HUES64 (cell line): ENCODE data around the gene MICA.

Experiments
- H3K27ac ChIP-seq: 2 replicates; pipeline ENCODE4 v1.7.0; 2013; ENCODE audit warnings: low read depth, low read length, inconsistent platforms
- H3K27me3 ChIP-seq: 2 replicates; pipeline ENCODE4 v1.6.1; 2013; ENCODE audit warnings: mild to moderate bottlenecking, low read length; ENCODE audit not compliant: insufficient read depth
- H3K36me3 ChIP-seq: 2 replicates; pipeline ENCODE4 v1.6.1; 2013; ENCODE audit warnings: mild to moderate bottlenecking, low read length; ENCODE audit not compliant: insufficient read depth
- H3K4me1 ChIP-seq: 2 replicates; pipeline ENCODE4 v1.6.1; 2013; ENCODE audit warnings: mild to moderate bottlenecking, low read length, moderate library complexity; ENCODE audit not compliant: insufficient read depth
- H3K4me3 ChIP-seq: 2 replicates; pipeline ENCODE4 v1.5.1; 2013; ENCODE audit warnings: mild to moderate bottlenecking, low read length, moderate library complexity
- H3K9ac ChIP-seq: 2 replicates; pipeline ENCODE4 v1.6.1; 2013; ENCODE audit warnings: mild to moderate bottlenecking, low read depth, low read length
- H3K9me3 ChIP-seq: 2 replicates; pipeline ENCODE4 v1.6.1; 2013; ENCODE audit warnings: low read depth, low read length; ENCODE audit not compliant: insufficient read depth
- WGBS: fragments of 150-250, 120-280 bp; methylation state at CpG from one replicate; pipeline ENCODE4 v1.1.7; 2013; ENCODE audit warnings: missing lambda C conversion rate; 5-methylcytosine and 5-hydroxymethylcytosine counted together

Gene MICA

GRCh38 chr6:31462964-31463870, 59.8 kb downstream of the MICA start:
- Histone ChIP-seq H3K9ac (peak overlapping the region; percentile 33; the same call in 1 of the 2 replicates), H3K4me3 (peak overlapping the region; percentile 48), H3K36me3 (no peaks in the 10 kb centered on the region), H3K27ac (no peak overlapping the region), H3K27me3 (peaks cover 8% of the 10 kb centered on the region; the same call in 1 of the 2 replicates), H3K4me1 (peaks cover 6% of the 10 kb centered on the region; the same call in 1 of the 2 replicates), H3K9me3 (no peaks in the 10 kb centered on the region)
- WGBS, result 27% methylated on average over 24 of the region's 29 CpGs

GRCh38 chr6:31464252-31465184, 61.1 kb downstream of the MICA start:
- Histone ChIP-seq H3K4me3 (no peak overlapping the region), H3K36me3 (no peaks in the 10 kb centered on the region), H3K4me1 (peaks cover 6% of the 10 kb centered on the region; the same call in 1 of the 2 replicates), H3K9me3 (no peaks in the 10 kb centered on the region), H3K27me3 (peaks cover 8% of the 10 kb centered on the region; the same call in 1 of the 2 replicates), H3K27ac (no peak overlapping the region), H3K9ac (no peak overlapping the region)
- WGBS, result 98% methylated on average over 7 of the region's 7 CpGs
